HG03103 (cell line): Measurements from ENCODE around the gene GTF2A1.

ENCODE experiments used
- ATAC-seq: cut with Tn5 transposase; IDR thresholded peaks from one replicate; pipeline ENCODE4 v1.9.1; 2021; ENCODE audit warnings: low read depth; ENCODE audit not compliant: unreplicated experiment

Gene GTF2A1

DNA sequence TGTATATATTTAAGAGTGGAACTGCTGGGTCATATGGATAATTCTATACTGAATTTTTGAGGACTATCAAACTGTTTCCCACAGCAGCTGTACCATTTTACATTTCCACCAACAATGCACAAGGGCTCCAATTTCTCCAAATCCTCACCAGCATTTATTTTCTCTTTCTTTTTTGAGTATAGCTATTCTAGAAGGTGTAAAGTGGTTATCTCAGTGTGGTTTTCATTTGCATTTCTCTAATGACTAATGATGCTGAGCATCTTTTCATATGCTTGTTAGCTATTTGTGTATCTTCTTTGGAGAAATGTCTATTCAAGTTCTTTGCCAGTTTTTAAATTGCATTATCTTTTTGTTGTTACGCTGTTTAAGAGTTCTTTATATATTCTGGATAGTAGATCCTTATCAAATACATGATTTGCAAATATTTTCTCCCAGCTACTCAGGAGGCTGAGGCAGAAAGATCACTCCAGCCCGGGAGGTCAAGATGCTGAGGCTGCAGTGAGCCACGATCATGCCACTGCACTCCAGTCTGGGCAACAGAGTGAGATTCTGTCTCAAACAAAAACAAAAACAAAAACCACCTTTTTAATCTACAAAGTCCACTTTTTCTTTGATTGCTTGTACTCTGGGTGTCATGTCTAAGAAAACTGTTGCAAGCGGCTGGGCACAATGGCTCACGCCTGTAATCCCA lies 32.8 kb downstream of the GTF2A1 start:
- ATAC-seq, result peak; percentile 59

DNA sequence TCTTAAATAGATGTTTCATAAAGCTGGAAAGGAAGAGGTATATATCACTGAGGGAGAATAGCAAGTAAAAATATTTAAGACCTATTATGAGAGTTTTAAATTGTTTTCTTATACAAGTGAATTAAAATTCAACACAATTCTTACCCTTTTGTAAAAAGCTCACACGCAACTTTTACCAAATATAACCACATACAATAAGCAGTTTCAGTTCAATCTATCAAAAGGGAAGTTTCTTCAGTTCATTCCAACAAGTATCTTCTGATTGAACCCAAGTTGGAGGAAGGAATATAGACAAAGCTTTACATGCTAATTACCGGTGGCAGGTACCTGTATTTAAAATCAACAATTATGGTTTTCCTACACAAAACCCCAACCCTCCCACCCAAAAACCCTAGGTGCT lies 41.1 kb downstream of the GTF2A1 start:
- ATAC-seq, result no peak

DNA sequence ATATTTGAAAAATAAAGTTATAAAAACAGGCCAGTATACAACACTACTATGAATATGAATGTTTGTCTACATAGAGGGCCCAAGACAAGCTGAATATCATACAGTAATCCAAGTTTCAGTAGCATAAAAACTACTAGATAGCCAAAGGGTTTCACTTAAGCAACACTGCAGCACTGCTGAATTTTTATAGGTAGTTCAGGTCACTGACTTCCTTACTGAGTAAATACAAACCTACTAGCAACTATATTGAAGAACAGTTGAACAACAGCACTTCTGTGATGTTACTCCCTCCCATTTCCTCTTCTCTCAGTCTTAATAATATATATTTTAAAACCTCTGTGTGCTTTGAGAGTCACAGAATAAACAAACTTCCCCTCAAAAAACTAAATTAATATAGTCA lies 42.7 kb downstream of the GTF2A1 start:
- ATAC-seq, result peak; percentile 68

DNA sequence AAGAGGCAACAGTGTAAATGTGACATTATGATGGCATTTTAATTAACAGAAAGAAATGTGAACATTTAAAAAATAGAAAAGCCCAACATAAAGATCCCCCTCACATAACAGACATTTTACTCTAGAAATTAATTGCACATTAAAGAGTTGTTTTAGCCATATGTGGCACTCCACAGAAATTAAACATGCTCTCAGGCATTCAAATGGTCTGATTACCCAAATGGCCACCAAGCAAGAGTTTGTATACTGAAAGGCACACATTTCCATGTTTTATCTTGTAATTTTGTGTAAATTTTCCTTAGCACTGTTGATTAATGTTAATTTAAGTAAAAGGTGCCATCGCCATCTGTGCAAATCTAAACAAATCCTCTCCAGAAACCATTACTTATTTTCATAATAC lies 43.5 kb downstream of the GTF2A1 start:
- ATAC-seq, result no peak

DNA sequence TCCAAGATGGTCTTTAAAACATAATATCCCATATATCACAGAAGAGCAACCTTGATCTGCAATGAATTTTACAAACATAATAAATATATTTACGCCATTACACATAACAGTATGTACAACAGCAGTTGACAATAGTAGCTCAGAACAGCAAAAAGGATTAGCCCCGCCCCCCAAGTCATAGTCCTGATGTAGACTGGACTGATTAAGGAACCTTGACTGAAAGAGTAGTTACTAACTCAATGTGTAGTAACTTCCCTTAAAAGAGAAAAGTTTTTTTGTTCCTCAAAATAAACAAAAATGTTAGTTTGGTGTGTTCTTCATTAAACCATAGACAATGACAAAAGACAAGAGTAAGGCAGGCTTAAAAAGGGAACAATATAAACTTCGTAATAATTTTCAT lies 44.5 kb downstream of the GTF2A1 start:
- no peak for ATAC-seq

DNA sequence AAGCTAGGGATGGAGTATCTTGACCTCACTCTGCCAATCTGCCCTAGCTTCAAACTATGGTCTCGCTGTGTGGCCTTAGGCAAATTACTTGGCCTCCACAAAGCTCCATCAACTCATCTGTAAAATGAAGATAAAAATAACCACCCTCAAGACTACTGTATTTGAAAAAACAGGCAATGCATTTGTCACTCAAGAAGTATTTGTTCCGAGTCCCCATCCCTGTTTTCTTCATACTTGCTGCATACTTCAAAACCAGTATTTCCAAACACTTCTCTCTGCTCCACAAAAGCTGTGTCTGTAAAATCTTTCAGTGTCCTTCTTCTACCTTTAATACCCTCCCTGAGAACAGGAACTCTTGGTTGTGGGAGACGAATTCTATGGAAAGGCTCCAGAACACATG lies 47.9 kb downstream of the GTF2A1 start:
- no peak for ATAC-seq

DNA sequence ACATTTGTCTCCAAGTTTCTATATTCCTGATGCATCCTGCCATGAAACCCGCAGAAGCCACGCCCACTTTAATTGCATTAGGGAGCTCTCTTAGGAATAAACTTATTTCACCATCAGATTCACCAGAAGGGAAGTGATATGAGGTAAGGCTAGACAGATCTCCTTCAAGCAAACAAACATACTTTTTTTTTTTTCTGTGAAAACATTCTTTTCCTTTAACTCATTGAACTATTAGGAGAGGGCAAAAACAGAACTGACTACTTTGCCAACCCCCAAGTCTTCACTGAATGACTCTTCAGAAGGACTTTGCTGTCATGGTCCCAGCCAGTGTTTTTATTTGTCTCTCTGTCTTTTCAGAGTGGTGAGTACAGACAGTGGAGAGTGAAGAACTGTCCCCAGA lies 48.4 kb downstream of the GTF2A1 start:
- ATAC-seq, result no peak

DNA sequence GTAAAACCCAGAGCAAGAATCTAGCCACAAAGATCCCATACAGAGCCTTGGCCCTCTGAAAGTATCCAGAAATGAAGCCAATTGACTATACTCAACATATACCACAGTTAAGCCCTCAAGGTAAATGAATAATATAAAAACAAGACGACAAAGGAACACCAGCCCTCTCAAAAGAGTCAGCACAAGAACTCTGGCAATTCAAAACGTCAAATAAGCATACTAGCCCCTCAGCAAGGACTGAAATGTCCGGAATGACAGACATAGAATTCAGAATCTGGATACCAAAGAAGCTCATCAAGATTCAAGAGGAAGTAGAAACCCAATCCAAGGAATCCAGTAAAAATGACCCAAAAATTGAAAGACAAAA lies 49.9 kb downstream of the GTF2A1 start:
- no peak for ATAC-seq

DNA sequence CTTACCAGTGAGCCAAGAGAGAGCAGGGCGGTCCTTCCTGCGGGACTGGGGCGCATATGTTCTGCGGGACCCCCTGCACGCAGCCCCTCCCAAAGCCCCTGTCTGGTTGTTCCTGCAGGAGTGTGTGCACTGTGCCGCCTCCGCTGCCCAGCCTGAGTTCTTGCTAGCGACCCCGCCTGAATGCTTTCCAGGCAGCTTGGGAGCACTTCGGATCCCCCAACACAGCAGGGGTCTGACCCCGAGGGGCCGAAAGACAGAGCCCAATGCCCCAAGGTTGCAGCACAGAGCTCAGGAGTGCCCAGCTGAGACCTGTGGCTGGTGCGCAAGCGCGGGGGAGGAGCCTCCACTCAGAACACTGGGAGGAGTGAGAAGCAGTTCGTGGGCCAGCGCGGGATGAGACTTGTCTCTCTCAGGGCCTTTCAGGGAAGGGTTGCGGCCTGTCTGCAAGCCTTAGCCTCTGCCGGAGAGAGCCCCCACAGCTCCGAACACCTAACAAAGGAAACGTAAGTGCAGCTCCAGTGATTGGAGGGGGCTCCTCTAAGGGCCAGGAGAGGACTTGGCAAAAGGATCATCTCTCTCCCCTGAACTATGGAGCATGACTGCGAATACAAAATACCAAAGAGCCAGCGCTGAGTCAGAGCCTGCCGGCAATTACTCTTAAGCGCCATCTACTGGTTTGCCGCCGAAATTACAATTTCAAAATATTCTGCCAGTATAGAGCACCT lies 50.5 kb downstream of the GTF2A1 start:
- ATAC-seq, result peak; percentile 93

DNA sequence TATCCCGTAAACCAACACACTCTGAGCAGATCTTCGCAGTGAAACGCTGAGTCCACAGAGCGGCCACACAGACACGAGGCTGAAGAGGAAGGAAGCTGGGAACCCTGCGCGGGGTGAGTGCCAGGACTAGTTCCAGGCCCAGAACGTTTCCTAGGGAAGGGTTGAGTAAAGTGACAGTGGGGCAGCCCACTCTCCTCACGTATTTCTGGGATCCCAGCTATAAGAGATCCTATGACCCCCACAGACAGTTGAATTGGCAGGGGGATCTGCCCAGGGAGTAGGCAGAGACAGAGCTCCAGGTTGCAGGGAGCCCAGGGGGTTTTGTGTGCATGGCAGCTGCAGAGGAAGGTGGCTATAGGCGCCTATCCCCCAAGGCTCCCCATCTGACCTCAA lies 51.1 kb downstream of the GTF2A1 start:
- peak; percentile 24 for ATAC-seq

DNA sequence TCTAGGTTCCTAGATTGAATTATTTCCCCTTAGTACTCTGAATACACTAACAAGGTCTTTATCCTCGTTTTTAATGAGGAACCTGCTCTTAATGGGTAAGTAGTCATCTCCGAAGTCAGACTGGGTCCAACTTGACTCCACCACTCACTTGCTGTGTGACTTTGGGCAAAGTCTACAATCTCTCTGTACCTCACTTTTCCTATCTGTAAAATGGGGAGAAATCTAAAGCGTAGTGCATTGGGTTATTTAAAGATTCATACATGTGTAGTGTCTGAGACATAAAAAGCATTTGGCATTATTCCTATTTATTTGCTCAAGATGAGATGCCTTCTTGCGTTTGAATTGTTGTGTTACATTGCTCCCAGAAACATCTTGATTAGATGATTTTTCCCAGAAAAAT lies 51.5 kb downstream of the GTF2A1 start:
- no peak for ATAC-seq

DNA sequence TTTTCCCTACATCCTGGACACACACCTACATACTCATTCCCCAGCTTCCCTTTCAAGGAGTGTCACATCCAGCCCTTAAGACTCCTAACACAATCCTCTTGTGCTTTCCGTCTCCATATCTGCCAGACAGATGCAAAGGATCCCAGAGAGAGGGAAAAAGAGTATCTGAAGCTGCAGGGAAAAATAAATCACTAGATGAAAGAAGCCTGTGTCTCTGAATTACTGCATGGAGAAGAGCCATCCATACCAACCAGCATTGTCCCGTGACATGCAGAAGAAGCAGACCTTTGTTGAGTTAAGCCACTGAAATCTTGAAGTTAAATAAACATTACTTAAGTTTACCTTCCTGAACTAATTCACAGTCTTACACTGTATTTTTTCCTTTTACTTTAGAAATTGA lies 54.6 kb downstream of the GTF2A1 start:
- no peak for ATAC-seq

DNA sequence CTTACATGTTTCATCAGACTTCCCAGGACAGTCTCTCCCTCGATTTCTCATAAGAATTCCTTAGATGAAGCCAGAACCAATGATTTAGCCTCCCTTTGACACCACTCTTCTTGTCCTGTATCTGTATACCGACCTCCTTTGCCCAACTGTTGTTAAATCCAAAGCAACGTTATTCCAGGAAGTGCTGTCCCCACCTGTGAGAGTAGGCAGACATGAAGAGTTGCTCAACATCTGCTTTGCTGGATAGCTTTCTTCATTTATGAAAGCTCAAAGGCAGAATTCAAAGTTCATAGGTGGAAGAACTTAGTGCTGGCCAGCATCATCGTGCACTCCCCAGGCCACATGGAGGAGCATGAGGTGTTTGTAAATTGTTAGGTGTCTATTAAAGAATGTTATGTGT lies 55.6 kb downstream of the GTF2A1 start:
- no peak for ATAC-seq

DNA sequence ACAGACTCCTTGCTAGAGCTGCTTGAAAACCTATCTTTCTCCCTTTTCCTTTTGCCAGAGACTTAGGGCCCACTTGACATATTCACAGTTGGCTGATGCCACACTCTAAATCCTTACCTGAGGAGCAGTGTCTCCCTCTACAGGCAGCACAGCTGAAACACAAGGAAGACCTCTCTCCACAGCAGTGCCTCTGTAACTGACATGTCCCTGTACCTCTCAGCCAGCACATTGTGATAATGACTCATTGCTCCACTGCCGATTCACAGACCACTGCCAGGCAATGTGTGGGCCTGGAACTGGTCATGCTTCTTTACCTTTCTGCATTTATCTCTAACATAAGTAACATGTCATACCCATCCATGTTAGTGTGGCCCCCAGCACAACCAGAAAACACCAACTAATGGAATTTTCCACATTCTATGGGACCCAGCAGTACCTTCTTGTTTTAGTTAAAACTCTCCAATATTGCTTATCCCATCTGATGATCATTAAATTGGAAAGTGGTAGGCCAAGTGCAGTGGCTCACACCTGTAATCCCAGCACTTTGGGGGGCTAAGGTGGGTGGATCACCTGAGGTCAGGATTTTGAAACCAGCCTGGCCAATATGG lies 56.5 kb downstream of the GTF2A1 start:
- ATAC-seq, result peak; percentile 94

DNA sequence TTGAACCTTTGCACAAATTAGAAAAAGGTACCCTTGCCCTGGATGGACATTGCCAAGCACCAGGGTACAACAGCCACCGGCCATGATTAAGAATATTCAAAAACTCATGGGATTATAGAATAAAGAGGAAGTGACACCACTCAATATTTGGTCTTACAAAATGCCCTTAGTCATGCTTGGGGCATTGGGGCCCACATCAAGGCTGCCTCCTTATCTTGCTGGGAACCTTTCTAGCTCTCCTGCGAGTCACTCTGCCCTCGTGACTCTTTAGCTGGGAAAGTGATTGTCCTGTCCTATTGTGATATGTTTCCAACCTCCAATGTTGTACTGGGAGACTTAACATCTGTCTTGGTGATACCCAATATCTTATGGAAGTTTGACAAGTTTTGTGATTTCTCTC lies 57.8 kb downstream of the GTF2A1 start:
- no peak for ATAC-seq

DNA sequence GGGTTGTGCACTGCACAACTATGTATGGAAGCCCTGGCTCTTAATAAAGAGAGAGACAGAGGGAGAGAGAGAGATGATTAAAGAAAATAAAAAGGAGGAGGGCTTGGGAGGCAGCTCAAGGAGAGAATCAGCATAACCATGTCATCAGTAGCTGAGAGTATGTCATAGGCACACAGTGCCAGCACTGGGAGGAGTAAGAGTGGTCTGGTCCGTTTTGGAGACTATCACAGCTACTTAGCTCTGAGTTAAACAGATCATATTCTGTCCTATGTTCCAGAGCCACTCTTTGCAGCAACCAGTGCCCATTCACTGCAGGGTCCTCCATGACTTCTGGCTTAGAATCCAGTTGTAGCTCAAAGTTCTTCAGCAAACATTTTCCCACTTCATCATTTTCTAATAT lies 59.0 kb downstream of the GTF2A1 start:
- no peak for ATAC-seq

DNA sequence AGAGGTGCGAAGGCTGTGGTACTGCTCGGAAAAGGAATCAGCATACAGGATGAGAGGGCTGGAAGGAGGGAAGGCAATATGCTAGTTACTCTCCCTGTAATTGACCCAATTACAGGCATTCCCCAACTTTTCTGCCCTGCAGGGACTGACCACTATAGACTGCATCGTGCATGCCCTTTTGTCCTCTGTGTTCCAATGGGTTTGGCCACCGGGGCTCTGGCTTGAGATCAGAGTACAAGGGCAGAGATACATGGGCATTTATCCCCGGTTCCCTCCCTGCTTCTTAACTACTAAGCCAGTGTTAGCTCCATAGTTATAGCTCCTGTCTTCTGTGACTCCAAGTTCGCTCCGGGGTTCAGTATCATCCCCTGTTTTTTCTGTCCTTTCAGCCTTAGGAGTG lies 59.7 kb downstream of the GTF2A1 start:
- ATAC-seq, result no peak

DNA sequence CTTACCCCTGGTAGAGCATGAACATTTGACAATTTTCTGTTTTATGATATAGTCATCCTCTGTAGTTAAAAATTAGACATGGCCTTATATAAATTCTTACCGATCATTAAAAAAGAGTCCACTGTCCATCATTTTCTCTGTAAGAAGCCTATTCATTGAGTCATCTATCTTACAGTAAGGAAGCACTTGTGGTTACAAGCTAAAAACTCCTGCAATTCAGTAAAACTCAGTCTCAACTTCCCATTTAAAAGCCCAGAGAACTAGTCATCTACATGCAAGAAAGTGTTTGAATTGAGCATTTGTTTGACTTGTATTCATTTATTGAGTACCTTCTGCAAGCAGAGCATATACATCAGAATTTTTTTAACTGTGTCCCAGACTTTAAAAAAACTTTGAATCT lies 63.3 kb downstream of the GTF2A1 start:
- ATAC-seq, result no peak

DNA sequence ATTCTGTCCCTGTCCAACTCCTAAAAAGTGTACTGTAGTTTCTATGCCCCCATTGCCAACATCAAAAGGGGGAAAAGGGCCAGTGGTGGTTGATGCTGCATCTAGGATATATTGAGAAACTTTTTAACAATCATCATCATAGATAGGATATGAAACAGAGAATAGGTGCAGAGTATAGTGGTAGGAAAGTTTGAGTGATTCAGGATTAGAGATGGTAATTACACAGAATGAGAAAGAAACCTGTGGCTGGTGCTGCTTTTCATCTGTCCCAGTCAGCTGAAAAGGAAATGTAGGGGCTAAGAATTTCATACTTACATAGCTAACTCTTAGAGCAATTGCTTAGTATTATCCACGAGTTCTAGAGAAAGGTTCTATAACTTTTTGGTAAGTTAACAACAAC lies 67.6 kb downstream of the GTF2A1 start:
- no peak for ATAC-seq

DNA sequence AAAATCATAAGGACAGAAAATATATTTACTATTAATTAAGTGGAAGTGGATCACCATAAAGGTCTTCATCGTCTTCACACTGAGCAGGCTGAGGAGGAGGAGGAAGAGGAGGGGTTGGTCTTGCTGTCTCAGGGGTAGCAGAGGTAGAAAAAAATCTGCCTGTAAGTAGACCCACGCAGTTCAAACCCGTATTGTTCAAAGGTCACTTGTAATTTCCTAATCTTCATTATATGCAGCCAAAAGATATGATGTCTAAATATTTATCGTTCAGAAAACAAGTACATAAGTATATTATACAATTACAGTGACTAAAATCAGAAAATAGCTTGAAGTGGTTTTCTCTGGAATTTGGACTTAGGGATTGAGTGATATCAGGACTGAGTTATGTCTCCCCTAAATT lies 72.1 kb downstream of the GTF2A1 start:
- ATAC-seq, result no peak

DNA sequence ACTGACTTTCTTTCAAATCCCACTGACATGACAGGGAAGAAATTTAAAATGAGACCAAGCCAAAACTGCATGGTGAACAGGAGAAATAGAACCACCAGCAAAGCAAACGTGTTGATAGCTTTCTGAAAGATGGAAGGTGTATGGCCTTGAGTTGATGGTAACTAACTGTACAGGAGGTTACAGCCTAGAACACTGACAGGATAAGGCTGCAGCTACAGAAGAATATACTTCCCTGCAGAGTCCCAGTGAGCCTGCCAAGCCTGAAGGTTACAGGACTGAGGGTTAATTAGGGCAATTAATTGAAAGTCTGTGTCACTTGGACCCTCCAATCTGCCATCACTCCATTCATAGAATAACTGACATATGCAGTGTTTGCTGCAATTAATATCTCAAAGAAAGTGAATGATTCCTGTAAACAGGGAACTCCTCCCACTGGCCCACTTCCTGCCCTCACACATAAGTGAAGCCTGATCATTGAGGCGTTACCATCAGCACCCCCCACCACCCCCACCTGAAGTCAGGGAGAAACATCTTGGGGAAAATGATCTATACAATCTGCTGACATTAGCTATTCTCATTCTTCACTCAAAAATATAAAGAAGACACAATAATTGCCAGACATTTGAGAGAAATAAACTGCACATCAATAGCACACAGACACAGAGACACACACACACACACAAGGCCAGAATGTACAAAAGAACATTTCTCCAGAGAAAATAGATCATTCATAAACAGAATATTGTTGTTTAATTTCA lies 73.4 kb downstream of the GTF2A1 start:
- ATAC-seq, result no peak
